K562 (cell line): ENCODE measurements around the gene CSKMT. TPM values are rescaled to one million over a fixed set of nuclear protein-coding genes. Genes with fewer than 3 reads are reported as not detected.

Experiments
- GTF2B ChIP-seq: IDR thresholded peaks from 2 replicates; pipeline ENCODE4 v1.6.1; 2011; ENCODE audit not compliant: insufficient read length; ENCODE audit errors: extremely low read depth
- POLR3A ChIP-seq: IDR thresholded peaks from 2 replicates; pipeline ENCODE4 v1.6.1; 2011; ENCODE audit warnings: borderline replicate concordance, mild to moderate bottlenecking, moderate library complexity; ENCODE audit not compliant: insufficient read length, insufficient read depth; ENCODE audit errors: extremely low read depth
- RBM15 ChIP-seq: fragments of 200-400 bp; formaldehyde crosslinking; IDR thresholded peaks from 2 replicates; pipeline ENCODE4 v1.6.1; 2018; ENCODE audit warnings: mild to moderate bottlenecking, low read length, moderate library complexity; ENCODE audit not compliant: insufficient read depth
- TAF15 ChIP-seq: fragments of 200-400 bp; formaldehyde crosslinking; IDR thresholded peaks from 2 replicates; pipeline ENCODE4 v1.6.1; 2017; ENCODE audit warnings: mild to moderate bottlenecking, low read depth, low read length, moderate library complexity
- TCF3 ChIP-seq: sonication (generic); formaldehyde crosslinking; IDR thresholded peaks from 2 replicates; pipeline ENCODE4 v1.4.0; 2020; ENCODE audit warnings: mild to moderate bottlenecking, missing genetic modification reagents
- TSHZ1 ChIP-seq: fragments of 250-450 bp; sonication (Bioruptor Pico); IDR thresholded peaks from 2 replicates; pipeline ENCODE4 v1.4.0; 2020; ENCODE audit warnings: mild to moderate bottlenecking, moderate library complexity
- ZNF407 ChIP-seq: fragments of 450-650 bp; IDR thresholded peaks from 2 replicates; pipeline ENCODE4 v1.6.1; 2016; ENCODE audit warnings: low read depth
- ZNF518B ChIP-seq: fragments of 250-450 bp; sonication (Bioruptor Pico); IDR thresholded peaks from 2 replicates; pipeline ENCODE4 v1.5.0; 2021; ENCODE audit warnings: mild to moderate bottlenecking, moderate library complexity
- polyA plus RNA-seq, 8 experiments: library from polyadenylated mRNA; depleted of rRNA in 4 of 8; stranded (reverse) in 5 of 8; unstranded in 3 of 8; fragments of >200 nt; fragmentation: Nextera tagmentation in 2 of 8; fragmentation: Illumina TruSeq in 1 of 8; extraction: Ambion mirVana in 2 of 8; extraction: Trizol in 1 of 8; gene quantifications; 2 replicates each; pipeline versions ENCODE4 v1.2.1 to v1.2.3, GENCODE V29; 2011 to 2014; ENCODE audit warnings: inconsistent platforms in 1 of 8, missing spikeins in 1 of 8
- total RNA-seq, 7 experiments: library from RNA; depleted of rRNA in 6 of 7; stranded (reverse); fragments of >200 nt in 6 of 7; fragmentation: Illumina TruSeq in 2 of 7; extraction: Trizol in 2 of 7; gene quantifications; 2 replicates each; pipeline versions ENCODE4 v1.2.1 to v1.2.3, GENCODE V29; 2011 to 2021; ENCODE audit warnings: low replicate concordance in 1 of 7

CSKMT gene
- total and polyA plus RNA-seq, 9 of the 15 experiments (the other 6 are each of a cell fraction or from before 2014, with no cell fraction given), result 10.3 to 108 (median 27.2) TPM

- TF ChIP-seq GTF2B, result no peak
- TF ChIP-seq TAF15, result no peak
- TF ChIP-seq ZNF407, result peak; percentile 98
- no peak for TF ChIP-seq ZNF518B (CRISPR knock-in tag)
- TF ChIP-seq POLR3A, result no peak
- peak; percentile 31 for TF ChIP-seq TCF3 (CRISPR knock-in tag)
- TF ChIP-seq RBM15, result no peak
- no peak for TF ChIP-seq TSHZ1 (CRISPR knock-in tag)
These were observed 13.9 kb downstream of the CSKMT start, which contains the start of gene UBXN1 (continued) for GRCh38 chr11:62678770-62679696.
